Lower leg skin (tissue), 4 donors: ENCODE measurements around the gene ZC3H4. TPM values are rescaled to one million over a fixed set of nuclear protein-coding genes. Genes with fewer than 3 reads are reported as not detected.

Experiments
- DNase-seq, 2 donors: peaks; one replicate each; pipeline ENCODE4 v3.0.0-alpha.2; 2019; ENCODE audit warnings: low spot score in 2 of 2
- H3K4me3 ChIP-seq: fragments of 200-600 bp; sonication (generic); 2 replicates; pipeline ENCODE4 v1.5.1; 2017; ENCODE audit warnings: mild to moderate bottlenecking, low read depth; ENCODE audit not compliant: poor library complexity, severe bottlenecking
- CTCF ChIP-seq, 3 donors: fragments of 450-650 bp; IDR thresholded peaks; one replicate each; pipeline ENCODE4 v1.5.1; 2016; ENCODE audit warnings: antibody characterized with exemption in 3 of 3, mild to moderate bottlenecking in 3 of 3, moderate library complexity in 2 of 3
- POLR2A ChIP-seq, 2 donors: fragments of 450-650 bp; IDR thresholded peaks; one replicate each; pipeline ENCODE4 v1.6.1; 2016 to 2017; ENCODE audit warnings: antibody characterized with exemption in 2 of 2, mild to moderate bottlenecking in 1 of 2, moderate library complexity in 1 of 2
- WGBS, 2 donors: methylation state at CpG; one replicate each; pipeline ENCODE4 v1.1.5; 2018; 5-methylcytosine and 5-hydroxymethylcytosine counted together
- intact Hi-C: fragments of 100-400 bp; cut with DNase I; formaldehyde crosslinking; loops from one replicate; pipeline ENCODE4 v1.15.0; 2023; ENCODE audit warnings: low total_unique reads
- total RNA-seq, 4 donors: library from RNA; depleted of rRNA; stranded (reverse); fragments of >200 nt; gene quantifications; one replicate each; pipeline ENCODE4 v1.1.0, GENCODE V29; 2016

ZC3H4 gene
- total RNA-seq, 4 donors from 2014 or later, result 21.8 to 29.5 (median 27.6) TPM

- TF ChIP-seq CTCF (IDR thresholded peaks at IDR 0.05), result no peak
- no peak for TF ChIP-seq POLR2A (IDR thresholded peaks at IDR 0.05)
- DNase-seq, result no peak
- H3K4me3 ChIP-seq, result no peak overlapping the region
- intact Hi-C loops, result no loop called here
- 5 to 8% methylated on average over 17 to 32 of the region's 50 CpGs for WGBS, 2 donors
Observed at GRCh38 chr19:47021536-47022139, 91.9 kb downstream of the ZC3H4 start.

- no peak for DNase-seq
- 1% methylated on average over 12 to 35 of the region's 37 CpGs for WGBS, 2 donors
- TF ChIP-seq POLR2A (IDR thresholded peaks at IDR 0.05) (no peak), CTCF (IDR thresholded peaks at IDR 0.05) (no peak)
- intact Hi-C loops, result no loop called here
- H3K4me3 ChIP-seq, result no peak overlapping the region
Observed at GRCh38 chr19:47020992-47021496, 92.5 kb downstream of the ZC3H4 start.

- no peak for DNase-seq
- H3K4me3 ChIP-seq, result no peak overlapping the region
- 2 to 4% methylated on average over 10 to 19 of the region's 62 CpGs for WGBS, 2 donors
- intact Hi-C loops, result no loop called here
- TF ChIP-seq POLR2A (IDR thresholded peaks at IDR 0.05), result no peak
- no peak for TF ChIP-seq CTCF (IDR thresholded peaks at IDR 0.05)
Observed at GRCh38 chr19:47020132-47020805, 93.3 kb downstream of the ZC3H4 start.

- H3K4me3 ChIP-seq, result no peak within 1 kb of the TSS
- TF ChIP-seq CTCF (IDR thresholded peaks at IDR 0.05) (no peak), POLR2A (IDR thresholded peaks at IDR 0.05) (no peak)
- 0 to 8% methylated on average over 15 to 31 of the region's 58 CpGs for WGBS, 2 donors
- DNase-seq, result no peak
- intact Hi-C loops, result loop anchor here (10.0 kb wide), 1 partner anchor 105 kb away; no protein-coding TSS in a partner anchor
Observed at GRCh38 chr19:47019431-47020041, 94.0 kb downstream of the ZC3H4 start, which contains the start of gene NPAS1. Gene NPAS1, plus strand, starts transcription at chr19:47019837. Its CDS starts 1,211 bp downstream, at chr19:47021048.

GRCh38 chr19:47018923-47019322 is 94.7 kb downstream of the ZC3H4 start:
- WGBS, 2 donors, result 52 to 56% methylated on average over 13 of the region's 13 CpGs
- DNase-seq, result no peak
- intact Hi-C loops, result loop anchor here (10.0 kb wide), 1 partner anchor 106 kb away; no protein-coding TSS in a partner anchor

More at GRCh38 chr19:47018923-47019322, 94.7 kb downstream of the ZC3H4 start:
- H3K4me3 ChIP-seq, result no peak overlapping the region
- TF ChIP-seq CTCF (IDR thresholded peaks at IDR 0.05) (no peak), POLR2A (IDR thresholded peaks at IDR 0.05) (no peak)

Other genes starting within 250 kb of the ZC3H4 start
- 10 to 100 TPM in 3 of 4 donors, 1 to 10 TPM in 1; 5.7 to 24.3 (median 12.6) TPM for gene NPAS1, start 93.9 kb downstream of the ZC3H4 start, total RNA-seq
- gene TMEM160, start 65.2 kb downstream of the ZC3H4 start, total RNA-seq, result 10 to 100 TPM; 54.1 to 64.8 (median 56.0) TPM
- 10 to 100 TPM; 38.8 to 56.1 (median 44.2) TPM for gene SAE1, start 17.1 kb upstream of the ZC3H4 start, total RNA-seq
- gene BBC3, start 117.4 kb upstream of the ZC3H4 start, total RNA-seq, result 10 to 100 TPM; 11.2 to 33.0 (median 14.4) TPM
- 10 to 100 TPM; 26.4 to 46.6 (median 33.7) TPM for gene CCDC9, start 142.7 kb upstream of the ZC3H4 start, total RNA-seq
- 10 to 100 TPM in 1 of 4 donors, 1 to 10 TPM in 3; 6.0 to 13.6 (median 8.2) TPM for gene INAFM1, start 161.1 kb upstream of the ZC3H4 start, total RNA-seq
- 1 to 10 TPM; 1.1 to 3.7 (median 2.0) TPM for gene C5AR1, start 196.1 kb upstream of the ZC3H4 start, total RNA-seq
- 1 to 10 TPM in 3 of 4 donors, under 1 TPM in 1; 0.91 to 3.5 (median 1.7) TPM for gene C5AR2, start 218.4 kb upstream of the ZC3H4 start, total RNA-seq
- 10 to 100 TPM; 11.1 to 28.7 (median 18.9) TPM for gene DHX34, start 235.5 kb upstream of the ZC3H4 start, total RNA-seq